Measurements from ENCODE around the gene RNU2-63P.
"Not testable (repeated sequence)": the region's sequence is repeated elsewhere in the genome, so short reads cannot be mapped to it uniquely, and the experiment has no call there.

RNU2-63P gene

DNA sequence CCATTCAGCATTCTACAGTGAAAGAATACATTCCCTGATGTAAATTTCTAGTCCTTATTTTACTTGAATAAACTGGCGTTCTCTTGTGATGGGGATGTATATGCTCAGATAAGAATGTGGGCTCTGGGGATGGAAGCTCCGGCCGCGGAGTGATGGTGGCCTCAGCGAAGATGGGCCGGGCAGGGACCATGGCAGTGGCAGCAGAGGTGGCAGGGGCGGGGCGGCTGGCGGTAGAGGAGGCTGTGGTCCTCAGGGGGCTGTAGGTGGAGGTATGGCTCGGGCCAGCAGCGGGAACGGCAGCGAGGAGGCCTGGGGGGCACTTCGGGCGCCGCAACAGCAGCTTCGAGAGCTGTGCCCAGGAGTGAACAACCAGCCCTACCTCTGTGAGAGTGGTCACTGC, 44.0 kb downstream of the RNU2-63P start:
- DNase-seq (ENCODE audit: low read depth): not testable (repeated sequence)

All from HS-27A (cell line).